HG03039 (cell line): Measurements from ENCODE around the gene CTNNA3.

Source experiments
- ATAC-seq: cut with Tn5 transposase; IDR thresholded peaks from one replicate; pipeline ENCODE4 v1.9.1; 2021; ENCODE audit warnings: mild to moderate bottlenecking, moderate library complexity; ENCODE audit not compliant: unreplicated experiment

The CTNNA3 gene

DNA sequence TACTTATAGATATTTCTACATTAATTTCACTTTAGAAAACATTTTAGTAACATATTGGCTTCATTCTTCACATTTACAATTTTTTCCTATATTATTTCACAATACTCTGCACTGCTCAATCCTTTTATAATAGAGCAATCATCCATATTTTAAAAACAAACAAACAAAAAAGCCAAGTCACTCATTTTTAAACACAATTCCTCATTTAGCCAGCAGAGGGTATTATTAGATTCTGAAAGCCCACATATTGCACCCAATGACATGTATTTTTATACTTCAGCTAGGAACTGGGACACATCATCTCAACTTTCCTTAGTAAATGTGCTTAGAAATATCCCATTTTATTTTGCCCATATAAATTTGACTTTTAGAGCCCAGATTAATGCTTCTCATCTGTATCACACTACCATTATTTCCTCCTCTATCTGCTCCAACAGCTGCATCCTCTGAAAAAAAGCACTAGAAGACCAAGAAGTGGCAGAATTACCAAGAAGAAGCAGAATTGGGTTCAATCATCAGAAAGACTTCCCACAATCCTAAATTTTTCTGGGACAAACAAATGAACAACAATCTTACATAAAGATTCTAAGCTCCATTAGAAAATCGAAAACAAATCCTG, 29.5 kb downstream of the CTNNA3 start:
- ATAC-seq, result no peak

DNA sequence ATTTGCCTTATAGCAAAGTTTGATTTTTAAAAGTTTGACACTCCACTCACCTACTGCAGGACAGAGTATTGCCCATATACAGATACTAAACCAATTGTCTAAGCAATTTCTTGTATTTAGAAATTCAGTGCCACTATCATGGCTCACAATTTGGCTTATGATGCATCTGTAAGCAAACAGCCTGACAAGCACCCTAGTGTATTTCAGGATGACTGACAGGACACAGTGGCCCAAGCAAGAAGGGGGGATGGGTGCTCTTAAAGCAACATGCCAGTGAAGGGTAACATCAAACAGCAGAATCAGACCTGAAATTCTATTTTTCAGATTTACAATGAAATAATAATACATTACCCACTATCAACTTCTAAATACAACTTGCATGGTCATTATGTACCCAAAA, 30.5 kb downstream of the CTNNA3 start:
- no peak for ATAC-seq

DNA sequence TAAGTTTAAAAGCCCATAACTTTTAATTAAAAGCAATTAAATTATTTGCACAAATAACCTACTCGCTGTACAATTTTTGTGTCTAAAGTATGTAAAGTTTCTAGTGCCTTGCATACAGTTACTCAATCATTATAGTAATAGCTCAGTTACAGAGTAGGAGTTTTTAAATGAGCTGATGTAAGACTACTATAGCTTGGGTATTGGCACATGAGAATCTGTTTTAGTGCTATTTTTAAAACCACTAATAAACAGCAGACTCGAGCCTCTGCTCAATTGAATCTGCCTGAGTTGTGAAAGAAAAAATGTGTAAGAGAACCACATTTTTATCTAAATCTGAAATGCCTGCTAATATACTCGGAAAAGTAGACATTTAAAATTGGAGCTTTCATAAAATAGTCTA, 31.1 kb downstream of the CTNNA3 start:
- ATAC-seq, result no peak

DNA sequence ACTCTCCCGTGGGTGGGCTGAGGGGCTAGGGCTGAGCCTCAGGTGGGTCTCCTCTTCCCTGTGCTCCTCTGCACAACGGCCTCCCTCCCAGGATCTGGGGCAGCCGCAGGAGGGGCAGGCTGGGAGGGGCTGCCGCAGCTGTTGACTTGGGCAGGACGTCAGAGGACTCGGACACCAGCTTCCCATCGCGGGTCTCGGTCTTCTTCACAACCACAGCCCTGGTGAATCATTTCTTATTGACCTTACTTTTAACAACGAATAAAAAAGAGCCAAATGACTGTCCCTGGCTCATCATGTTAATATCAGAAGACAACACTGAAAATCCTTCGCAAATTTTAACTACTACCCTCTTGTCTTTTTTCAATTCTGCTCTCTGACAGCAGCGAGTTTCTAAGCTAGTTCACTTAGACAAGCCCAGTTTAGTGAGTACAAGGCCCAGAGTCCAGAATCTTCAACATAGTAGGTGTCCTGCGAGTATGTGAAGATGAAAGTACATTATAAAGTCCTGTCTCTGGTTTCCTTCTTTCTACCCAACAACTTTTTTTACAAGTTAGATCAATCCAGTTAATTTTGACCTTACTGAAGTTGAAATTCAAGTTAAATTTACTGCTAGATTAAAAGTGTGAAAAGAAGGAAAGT, 32.4 kb downstream of the CTNNA3 start:
- ATAC-seq, result no peak

GRCh38 chr10:67662415-67662814, 33.6 kb downstream of the CTNNA3 start:
- no peak for ATAC-seq

- no peak for ATAC-seq
Measured at GRCh38 chr10:67659497-67659896, 36.5 kb downstream of the CTNNA3 start.

DNA sequence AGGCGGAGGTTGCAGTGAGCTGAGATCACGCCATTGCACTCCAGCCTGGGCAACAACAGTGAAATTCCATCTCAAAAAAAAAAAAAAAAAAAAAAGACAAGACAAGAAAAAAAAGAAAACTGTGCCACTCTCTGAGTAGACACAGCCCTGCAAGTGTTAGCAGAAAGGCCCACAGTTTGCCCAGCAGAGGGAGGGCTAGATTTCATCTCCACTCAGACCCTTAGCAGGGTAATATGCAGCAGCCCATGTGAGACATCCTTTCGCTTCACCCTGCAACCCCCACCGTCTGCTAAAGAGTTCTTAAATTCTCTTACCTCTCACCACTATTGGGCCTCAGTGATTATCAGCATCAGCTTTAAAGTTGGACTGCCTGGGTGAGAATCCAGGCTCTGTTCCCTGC, 38.2 kb downstream of the CTNNA3 start:
- ATAC-seq, result no peak

DNA sequence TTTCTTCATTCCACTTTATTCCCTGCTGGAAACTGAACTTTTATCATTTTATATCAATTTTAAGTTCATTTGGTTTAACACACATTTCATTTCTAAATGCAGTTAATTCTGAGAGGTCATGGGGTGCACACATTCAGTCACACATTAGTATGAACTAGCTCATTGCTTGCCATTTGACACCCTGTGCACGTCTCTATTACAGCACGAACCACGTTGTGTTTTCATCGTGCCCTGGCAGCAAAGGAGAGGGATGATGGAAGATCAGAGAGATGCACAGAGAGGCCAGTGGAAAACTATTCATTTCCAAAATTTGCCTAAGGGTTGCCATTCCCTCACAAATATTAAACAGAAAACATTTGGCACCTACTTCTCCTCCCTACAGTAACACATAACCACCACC, 45.4 kb downstream of the CTNNA3 start:
- ATAC-seq, result no peak

DNA sequence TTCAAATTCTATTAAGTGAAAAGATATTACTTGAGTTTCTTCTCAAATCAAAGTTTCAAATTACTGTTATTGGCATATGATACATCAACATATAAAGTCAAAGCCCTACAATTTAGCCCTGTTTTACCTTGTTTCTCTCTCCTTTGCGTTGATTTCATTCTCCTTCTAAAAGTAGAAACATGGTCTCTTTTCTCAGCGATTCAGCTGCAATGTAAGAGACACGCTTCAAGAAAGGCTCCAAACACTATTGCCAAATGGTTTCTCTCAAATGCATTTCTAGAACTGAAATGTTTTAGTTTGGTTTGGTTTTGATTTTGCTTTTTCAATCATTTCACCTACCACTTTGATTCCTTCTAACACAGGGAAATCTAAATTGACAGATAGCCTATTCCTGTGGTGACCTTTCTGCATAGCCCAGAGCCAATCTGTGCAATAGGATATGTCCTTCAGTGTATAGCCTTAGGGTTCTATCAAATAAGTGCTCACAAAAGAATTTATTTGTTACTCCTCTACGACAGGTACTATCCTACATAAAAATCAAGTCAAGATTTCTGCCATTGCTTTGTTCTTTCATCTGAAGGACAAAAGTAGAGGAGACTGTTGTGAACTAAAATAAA, 47.3 kb downstream of the CTNNA3 start:
- ATAC-seq, result no peak

DNA sequence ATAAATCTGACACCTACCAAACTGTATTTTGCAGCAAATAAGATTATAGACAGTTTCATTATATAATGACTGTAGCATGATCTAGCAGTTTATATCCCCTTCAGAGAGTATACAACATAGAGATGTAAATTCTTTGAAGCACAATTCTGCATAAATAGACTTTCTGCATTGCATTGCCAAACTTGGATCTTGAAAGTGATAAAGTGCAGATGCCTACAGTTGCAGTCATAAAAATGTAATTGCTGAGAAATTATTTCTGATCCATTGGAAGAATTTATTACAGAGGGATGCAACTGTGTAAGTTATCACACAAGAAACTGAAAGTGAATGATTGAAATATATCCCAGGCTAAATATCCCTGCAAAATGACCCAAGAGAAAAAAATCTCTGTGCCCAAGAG, 65.1 kb downstream of the CTNNA3 start:
- no peak for ATAC-seq

DNA sequence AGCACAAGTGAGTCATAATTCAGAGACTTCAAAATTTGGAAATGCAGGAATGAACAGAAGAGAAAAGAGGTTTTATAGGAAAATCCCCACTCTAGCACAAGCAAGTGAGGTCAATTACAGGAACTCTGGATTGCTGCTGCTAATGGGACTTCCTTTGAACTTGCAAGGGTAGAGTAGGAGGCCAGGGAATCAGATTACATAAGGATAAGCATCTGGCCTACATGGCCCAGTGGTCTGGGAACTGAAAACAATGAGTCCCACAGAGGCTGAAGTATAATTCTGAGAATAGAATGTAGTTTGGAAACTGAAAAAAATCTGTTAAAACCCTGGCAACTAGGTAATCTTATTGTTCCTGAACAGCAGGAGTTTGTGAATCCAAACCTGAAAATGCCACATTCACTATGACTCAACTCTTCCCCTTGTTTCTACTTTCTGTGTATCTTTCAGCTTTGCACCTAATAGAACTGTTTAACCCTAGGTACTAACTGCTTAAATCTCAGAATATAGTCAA, 66.5 kb downstream of the CTNNA3 start:
- ATAC-seq, result no peak

GRCh38 chr10:67622984-67623383, 73.0 kb downstream of the CTNNA3 start:
- no peak for ATAC-seq

DNA sequence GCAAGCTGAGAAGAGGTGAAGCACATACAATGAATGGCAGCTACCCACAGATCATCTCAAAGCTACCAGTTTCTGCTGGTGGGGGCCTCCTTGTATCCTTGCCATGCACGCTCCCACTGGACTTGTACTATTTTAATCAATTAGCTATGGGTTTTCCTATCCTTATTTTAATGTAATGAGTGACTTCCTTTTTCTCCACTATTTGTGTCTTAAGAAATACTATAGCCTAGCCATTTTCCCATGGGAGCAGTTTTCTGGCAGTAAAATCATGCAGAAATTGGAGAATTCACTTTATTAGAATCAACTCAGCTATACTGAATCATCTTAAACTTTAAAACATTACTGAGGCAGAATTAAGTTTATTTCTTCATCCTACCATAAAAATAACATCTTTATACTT, 73.5 kb downstream of the CTNNA3 start:
- ATAC-seq, result no peak

DNA sequence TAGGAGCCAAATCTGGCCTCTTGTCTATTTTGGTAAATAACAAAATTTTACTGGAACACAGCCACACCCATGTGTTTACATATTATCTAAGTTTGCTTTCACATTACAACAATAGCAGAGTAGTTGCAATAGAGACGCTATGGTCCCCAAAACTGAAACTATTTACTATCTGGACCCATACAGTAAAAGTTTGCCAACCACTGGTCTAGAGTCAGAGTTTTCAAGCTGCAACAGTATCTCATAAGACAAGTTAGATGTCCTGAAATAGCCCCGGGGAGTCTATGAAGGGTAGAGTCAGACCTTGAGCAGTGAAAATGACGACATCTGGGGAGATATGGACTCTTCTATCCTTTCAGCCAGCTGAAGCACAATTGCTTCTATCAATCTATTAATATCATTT, 74.2 kb downstream of the CTNNA3 start:
- no peak for ATAC-seq

- no peak for ATAC-seq
Measured at GRCh38 chr10:67618116-67618515, 77.9 kb downstream of the CTNNA3 start.

- peak; percentile 98 for ATAC-seq
Measured at GRCh38 chr10:67612577-67613537, 83.1 kb downstream of the CTNNA3 start.

GRCh38 chr10:67612176-67612575, 83.8 kb downstream of the CTNNA3 start:
- ATAC-seq, result no peak

GRCh38 chr10:67609996-67610793, 85.8 kb downstream of the CTNNA3 start:
- ATAC-seq, result no peak

- no peak for ATAC-seq
Measured at GRCh38 chr10:67608001-67608400, 88.0 kb downstream of the CTNNA3 start.

- no peak for ATAC-seq
Measured at GRCh38 chr10:67607472-67607871, 88.5 kb downstream of the CTNNA3 start.
